Ascending aorta (tissue), 2 donors: Measurements from ENCODE around the gene OR10A5. TPM values are rescaled to one million over a fixed set of nuclear protein-coding genes. Genes with fewer than 3 reads are reported as not detected.

Experiments used
- DNase-seq, 2 donors: peaks; one replicate each; pipeline ENCODE4 v3.0.0-alpha.2; 2019; ENCODE audit warnings: low spot score in 2 of 2
- H3K27ac ChIP-seq, 2 donors: fragments of 200-600 bp; sonication (generic); one replicate each; pipeline ENCODE4 v1.5.1; 2016 to 2017; ENCODE audit warnings: mild to moderate bottlenecking in 1 of 2
- H3K27me3 ChIP-seq: fragments of 200-600 bp; sonication (generic); one replicate; pipeline ENCODE4 v1.5.1; 2017
- H3K36me3 ChIP-seq, 2 donors: fragments of 200-600 bp; sonication (generic); one replicate each; pipeline ENCODE4 v1.5.1; 2016
- H3K4me1 ChIP-seq, 2 donors: fragments of 200-600 bp; sonication (generic); one replicate each; pipeline ENCODE4 v1.5.1; 2016 to 2017; ENCODE audit warnings: mild to moderate bottlenecking in 1 of 2
- H3K4me3 ChIP-seq, 2 donors: fragments of 200-600 bp; sonication (generic); one replicate each; pipeline ENCODE4 v1.5.1; 2016 to 2017; ENCODE audit warnings: mild to moderate bottlenecking in 1 of 2
- H3K9me3 ChIP-seq, 2 donors: fragments of 200-600 bp; sonication (generic); one replicate each; pipeline ENCODE4 v1.5.1; 2016
- CTCF ChIP-seq, 3 experiments: fragments of 200-600 bp in 2 of 3; fragments of 450-650 bp in 1 of 3; sonication (generic) in 2 of 3; IDR thresholded peaks; one replicate each; pipeline ENCODE4 v1.5.1; 2016 to 2019; ENCODE audit warnings: antibody characterized with exemption in 3 of 3, mild to moderate bottlenecking in 1 of 3, moderate library complexity in 1 of 3
- intact Hi-C: fragments of 100-400 bp; cut with DNase I; formaldehyde crosslinking; loops from one replicate; pipeline ENCODE4 v1.15.1; 2023
- total RNA-seq: library from RNA; depleted of rRNA; stranded (reverse); fragments of >200 nt; gene quantifications from one replicate; pipeline ENCODE4 v1.1.0, GENCODE V29; 2016

The OR10A5 gene
- total RNA-seq, 1 donor from 2014 or later = not detected

DNA sequence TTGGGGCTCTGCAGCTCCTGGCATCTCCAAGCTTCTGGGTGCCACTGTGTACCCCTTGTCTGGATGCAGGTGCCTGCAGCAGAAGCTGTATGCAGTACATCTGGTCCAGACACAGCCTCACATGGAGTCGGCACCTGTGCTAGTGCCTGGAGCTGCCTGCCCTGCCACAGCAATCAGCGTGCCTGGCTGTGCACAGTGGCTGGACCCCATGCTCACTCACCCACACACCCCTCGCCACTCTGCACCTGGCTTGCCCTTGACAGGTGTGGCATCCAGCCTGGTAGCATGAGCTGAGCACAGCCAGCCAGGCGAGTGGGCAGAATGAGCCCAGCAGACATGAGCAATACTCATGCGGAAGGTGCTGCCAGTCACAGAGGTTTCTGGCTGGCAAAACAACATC, 26.5 kb upstream of the OR10A5 start:
- Histone ChIP-seq H3K27me3 (no peaks in the 10 kb centered on the region), H3K4me1 (no peaks in the 10 kb centered on the region), H3K9me3 (no peaks in the 10 kb centered on the region), H3K27ac (no peak overlapping the region), H3K4me3 (no peak overlapping the region), H3K36me3 (no peaks in the 10 kb centered on the region)
- DNase-seq = no peak
- intact Hi-C loops = no loop called here
- no peak for TF ChIP-seq CTCF (IDR thresholded peaks at IDR 0.05)

GRCh38 chr11:6824136-6824823, 21.2 kb upstream of the OR10A5 start:
- TF ChIP-seq CTCF (IDR thresholded peaks at IDR 0.05) = no peak
- no peaks in the 10 kb centered on the region for H3K9me3 ChIP-seq
- intact Hi-C loops = no loop called here

GRCh38 chr11:6825231-6825744, 20.2 kb upstream of the OR10A5 start:
- H3K4me1 ChIP-seq = no peaks in the 10 kb centered on the region
- no peak overlapping the region for H3K4me3 ChIP-seq
- TF ChIP-seq CTCF (IDR thresholded peaks at IDR 0.05) = no peak
- no peak for DNase-seq
- H3K27ac ChIP-seq = no peak overlapping the region
- H3K27me3 ChIP-seq = no peaks in the 10 kb centered on the region
- intact Hi-C loops = no loop called here
- H3K36me3 ChIP-seq = no peaks in the 10 kb centered on the region
- H3K9me3 ChIP-seq = no peaks in the 10 kb centered on the region

More at GRCh38 chr11:6824136-6824823, 21.2 kb upstream of the OR10A5 start:
- no peaks in the 10 kb centered on the region for H3K27me3 ChIP-seq
- no peak overlapping the region for H3K4me3 ChIP-seq
- H3K27ac ChIP-seq = no peak overlapping the region
- DNase-seq = no peak
- no peaks in the 10 kb centered on the region for H3K4me1 ChIP-seq
- no peaks in the 10 kb centered on the region for H3K36me3 ChIP-seq

- no peak overlapping the region for H3K27ac ChIP-seq
- H3K36me3 ChIP-seq = no peaks in the 10 kb centered on the region
- no peaks in the 10 kb centered on the region for H3K9me3 ChIP-seq
- DNase-seq = no peak
- intact Hi-C loops = no loop called here
- no peaks in the 10 kb centered on the region for H3K4me1 ChIP-seq
- H3K4me3 ChIP-seq = no peak overlapping the region
- no peaks in the 10 kb centered on the region for H3K27me3 ChIP-seq
- TF ChIP-seq CTCF (IDR thresholded peaks at IDR 0.05) = no peak
These were observed 17.4 kb upstream of the OR10A5 start for GRCh38 chr11:6828103-6828502.

DNA sequence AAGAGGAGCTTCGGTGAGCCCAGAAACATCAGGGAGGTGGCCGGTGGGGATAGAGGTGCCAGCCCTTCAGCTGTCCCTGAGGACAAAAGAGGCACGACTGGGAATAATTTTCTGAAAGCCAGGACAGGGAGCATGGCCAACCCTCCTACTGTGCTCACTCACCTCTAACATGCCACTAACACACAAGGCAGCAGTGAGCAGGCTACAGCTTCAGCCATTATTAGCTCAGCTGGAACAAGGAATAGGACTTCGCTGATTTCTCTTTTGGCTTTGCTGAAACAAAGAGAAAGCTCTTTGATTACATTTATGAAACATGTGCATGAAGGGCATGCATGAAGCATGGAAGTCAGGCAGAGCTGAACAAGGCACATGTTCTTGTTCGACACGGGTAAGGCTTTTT, 12.1 kb upstream of the OR10A5 start:
- Histone ChIP-seq H3K36me3 (no peaks in the 10 kb centered on the region), H3K27me3 (no peaks in the 10 kb centered on the region), H3K4me3 (no peak overlapping the region), H3K27ac (no peak overlapping the region), H3K4me1 (no peaks in the 10 kb centered on the region), H3K9me3 (no peaks in the 10 kb centered on the region)
- intact Hi-C loops = no loop called here
- DNase-seq = no peak
- TF ChIP-seq CTCF (IDR thresholded peaks at IDR 0.05) = no peak
